ENCODE measurements around the gene SNRNP40.

Gene SNRNP40

DNA sequence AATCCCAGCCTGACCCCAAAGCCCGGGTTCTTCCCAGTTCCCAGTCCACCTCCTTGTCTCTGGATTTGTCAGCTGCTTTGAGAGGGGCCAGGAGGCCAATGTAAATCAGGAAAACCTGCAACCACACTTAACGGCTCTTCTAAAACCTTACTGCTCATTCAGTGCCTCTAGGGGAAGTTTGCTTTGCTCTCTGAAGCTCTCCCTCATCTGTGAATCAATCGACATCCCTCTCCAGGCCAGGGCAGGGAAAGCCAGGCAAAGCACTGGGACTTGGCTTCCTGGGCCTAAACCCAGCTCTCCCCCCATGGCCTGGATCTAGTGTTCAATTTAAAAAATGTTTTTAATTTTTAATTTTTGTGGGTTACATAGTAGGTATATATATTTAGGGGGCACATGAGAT lies 66.2 kb downstream of the SNRNP40 start:
- DNase-seq: no peak

DNA sequence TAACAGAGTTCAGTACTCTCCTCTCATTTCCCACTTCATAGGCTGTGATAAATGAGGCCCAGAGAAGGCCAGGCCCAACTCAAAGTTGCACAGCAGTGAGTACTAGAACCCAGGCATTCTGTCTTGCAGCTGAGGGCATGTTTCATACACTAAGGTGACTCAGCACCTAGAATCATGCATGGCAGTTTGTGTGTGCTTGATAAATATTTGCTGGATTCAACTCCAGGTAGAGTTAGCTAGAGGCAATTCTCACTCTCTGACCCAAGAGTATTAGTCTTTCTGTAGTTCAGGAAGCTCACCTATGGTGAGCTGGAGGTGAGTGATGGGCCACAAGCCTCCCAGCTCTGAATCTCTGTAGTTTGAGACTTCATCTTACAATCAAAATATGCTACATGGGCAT lies 67.6 kb downstream of the SNRNP40 start:
- DNase-seq: no peak

DNA sequence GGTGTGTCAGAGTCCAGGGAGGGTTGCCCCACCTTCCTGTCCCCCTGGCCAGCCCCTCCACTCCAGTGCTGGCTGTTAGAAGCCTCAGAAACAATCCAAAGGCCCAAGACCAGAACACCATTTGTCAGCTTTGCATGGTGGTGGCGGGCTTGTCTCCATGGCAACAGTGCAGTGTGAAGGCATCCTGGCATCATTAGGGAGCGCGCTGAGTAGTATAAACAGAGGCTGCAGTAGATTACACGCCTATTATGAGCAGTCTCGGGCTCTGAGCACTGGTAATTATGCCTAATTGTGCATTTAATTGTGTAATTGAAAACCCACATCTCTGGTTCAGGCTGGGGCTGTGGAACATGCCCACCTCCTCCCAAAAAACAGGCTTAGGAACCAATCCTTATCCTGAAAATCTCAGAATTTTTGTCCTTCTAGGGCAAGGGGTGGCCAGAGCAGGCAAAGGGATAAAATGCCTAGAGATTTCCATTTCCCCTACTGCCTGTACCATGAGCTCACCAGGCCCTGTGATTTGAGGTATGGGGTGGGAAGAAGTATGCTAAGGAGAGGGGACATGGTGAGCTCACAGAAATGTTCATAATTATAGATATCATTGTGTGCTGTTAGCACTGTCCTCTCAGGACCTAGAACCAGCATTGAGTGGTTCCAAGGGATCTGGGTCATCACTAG lies 68.6 kb downstream of the SNRNP40 start:
- DNase-seq: no peak

GRCh38 chr1:31224068-31224467 lies 72.5 kb downstream of the SNRNP40 start:
- no peak for DNase-seq

- DNase-seq: no peak
These were observed 74.4 kb downstream of the SNRNP40 start for GRCh38 chr1:31222176-31222575.

GRCh38 chr1:31221072-31221471 lies 75.5 kb downstream of the SNRNP40 start:
- DNase-seq: no peak

GRCh38 chr1:31219489-31219888 lies 77.1 kb downstream of the SNRNP40 start:
- no peak for DNase-seq

- no peak for DNase-seq
These were observed 77.9 kb downstream of the SNRNP40 start for GRCh38 chr1:31218705-31219104.

- peak; percentile 20 to 66 (median 41) for DNase-seq
These were observed 80.6 kb downstream of the SNRNP40 start for GRCh38 chr1:31216016-31216415.

DNA sequence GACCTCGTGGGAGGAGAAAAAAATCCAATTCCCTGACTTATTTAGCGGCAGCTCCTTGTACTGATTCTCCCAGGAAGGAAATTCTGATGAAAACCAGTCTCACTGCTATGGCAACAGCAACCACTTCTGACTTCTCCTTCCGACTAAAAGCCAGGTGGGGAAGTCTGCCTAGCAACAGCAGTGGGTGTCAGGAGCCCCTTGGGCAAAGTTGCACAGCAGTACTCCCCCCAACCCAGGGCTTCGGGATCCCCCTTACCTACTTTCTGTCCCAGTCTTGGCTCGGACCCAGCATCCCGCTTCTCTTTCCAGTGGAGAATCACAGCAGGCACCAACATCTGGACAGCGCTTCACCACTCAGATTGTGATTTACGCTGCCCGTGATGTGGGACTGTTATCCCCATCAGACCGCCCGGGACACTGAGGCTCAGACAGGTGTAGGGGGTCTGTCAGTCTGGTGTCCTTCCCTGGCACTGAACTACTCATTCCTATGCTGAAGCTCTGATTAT lies 81.5 kb downstream of the SNRNP40 start:
- no peak for DNase-seq

DNA sequence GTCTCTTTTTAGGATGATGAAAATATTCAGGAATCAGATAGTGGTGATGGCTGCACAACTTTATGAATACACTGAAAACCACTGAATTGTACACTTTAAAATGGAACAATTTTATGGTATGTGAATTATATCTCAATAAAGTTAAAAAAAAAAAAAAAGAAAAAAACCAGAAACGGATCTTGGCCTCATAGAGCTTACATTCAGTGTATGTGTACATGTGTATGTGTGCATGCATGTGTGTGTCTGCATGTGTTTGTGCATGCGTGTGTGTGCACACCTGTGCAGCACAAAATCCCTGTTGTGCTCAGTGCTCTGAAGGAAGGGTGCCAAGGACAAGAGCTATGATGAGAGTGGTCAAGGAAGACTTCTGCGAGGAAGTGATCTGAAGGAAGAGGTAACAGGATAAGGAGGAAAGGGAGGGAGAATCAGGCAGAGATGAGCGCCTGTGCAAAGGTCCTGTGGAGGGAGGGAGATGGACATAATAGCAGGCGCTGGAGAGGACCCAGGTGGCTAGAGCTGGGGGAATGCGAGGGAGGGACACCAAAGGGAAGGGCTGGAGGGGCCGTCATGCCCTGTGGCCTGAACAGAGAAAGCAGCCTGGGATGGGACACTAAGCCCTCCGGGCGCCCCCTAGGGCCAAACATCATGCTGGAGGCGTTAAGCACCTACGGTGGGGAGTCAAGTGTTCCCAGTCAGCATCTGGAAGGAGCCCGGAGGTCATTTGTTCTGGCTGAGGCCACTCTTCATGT lies 82.1 kb downstream of the SNRNP40 start:
- DNase-seq: no peak
